Thyroid gland (tissue), 4 donors: ENCODE data around the gene PLXNB3. TPM values are rescaled to one million over a fixed set of nuclear protein-coding genes. Genes with fewer than 3 reads are reported as not detected.

Experiments used
- DNase-seq, 2 donors: peaks; one replicate each; pipeline ENCODE4 v3.0.0-alpha.2; 2019
- H3K27ac ChIP-seq, 3 donors: fragments of 200-600 bp; sonication (generic); 1 replicate in 2 of 3; 2 replicates in 1 of 3; pipeline ENCODE4 v1.5.1; 2016 to 2019; ENCODE audit warnings: mild to moderate bottlenecking in 1 of 3, moderate library complexity in 1 of 3
- H3K27me3 ChIP-seq: fragments of 200-600 bp; sonication (generic); one replicate; pipeline ENCODE4 v1.5.1; 2019
- H3K36me3 ChIP-seq, 2 donors: fragments of 200-600 bp; sonication (generic); one replicate each; pipeline ENCODE4 v1.5.1; 2016 to 2019
- H3K4me1 ChIP-seq, 2 donors: fragments of 200-600 bp; sonication (generic); one replicate each; pipeline ENCODE4 v1.5.1; 2017 to 2019
- H3K4me3 ChIP-seq, 3 donors: fragments of 200-600 bp; sonication (generic); replicated peaks in 1 of 3; 1 replicate in 2 of 3; 2 replicates in 1 of 3; pipeline ENCODE4 v1.5.1; 2016; ENCODE audit warnings: mild to moderate bottlenecking in 1 of 3
- H3K9me3 ChIP-seq: fragments of 200-600 bp; sonication (generic); one replicate; pipeline ENCODE4 v1.5.1; 2017
- CTCF ChIP-seq, 6 experiments: fragments of 200-600 bp in 3 of 6; fragments of 450-650 bp in 3 of 6; sonication (generic) in 3 of 6; IDR thresholded peaks; one replicate each; pipeline ENCODE4 v1.5.1; 2016 to 2019; ENCODE audit warnings: antibody characterized with exemption in 6 of 6, mild to moderate bottlenecking in 2 of 6, inconsistent platforms in 1 of 6, moderate library complexity in 1 of 6
- POLR2A ChIP-seq, 2 donors: fragments of 450-650 bp; IDR thresholded peaks; one replicate each; pipeline ENCODE4 v1.6.1; 2017; ENCODE audit warnings: antibody characterized with exemption in 2 of 2, mild to moderate bottlenecking in 2 of 2, moderate library complexity in 1 of 2
- WGBS, 2 donors: methylation state at CpG; one replicate each; pipeline ENCODE4 v1.1.5; 2017; 5-methylcytosine and 5-hydroxymethylcytosine counted together
- intact Hi-C: fragments of 100-400 bp; cut with DNase I; formaldehyde crosslinking; loops from one replicate; pipeline ENCODE4 v1.15.1; 2023
- total RNA-seq, 4 donors: library from RNA; depleted of rRNA; stranded (reverse); fragments of >200 nt; gene quantifications; one replicate each; pipeline ENCODE4 v1.2.3, GENCODE V29; 2016

The PLXNB3 gene
- total RNA-seq, 4 donors from 2014 or later: 0.67 to 2.0 (median 1.1) TPM

- DNase-seq: no peak
- no peaks in the 10 kb centered on the region for H3K36me3 ChIP-seq
- intact Hi-C loops: no loop called here
- no peak overlapping the region for H3K27ac ChIP-seq
- H3K27me3 ChIP-seq: no peaks in the 10 kb centered on the region
- H3K4me3 ChIP-seq: no peak overlapping the region
- no peak for TF ChIP-seq CTCF (IDR thresholded peaks at IDR 0.05)
- no peak for TF ChIP-seq POLR2A (IDR thresholded peaks at IDR 0.05)
- H3K4me1 ChIP-seq: no peaks in the 10 kb centered on the region
- WGBS, 2 donors: 63 to 80% methylated on average over 2 to 4 of the region's 22 CpGs
- H3K9me3 ChIP-seq: no peaks in the 10 kb centered on the region
Observed at GRCh38 chrX:153776611-153777045, 12.6 kb downstream of the PLXNB3 start.

- WGBS, 2 donors: 77% methylated on average over 11 of the region's 34 CpGs; no CpG with 5 or more reads in 1 of the 2 donors
- Histone ChIP-seq H3K4me3 (no peak overlapping the region), H3K9me3 (no peaks in the 10 kb centered on the region), H3K36me3 (no peaks in the 10 kb centered on the region), H3K27ac (no peak overlapping the region), H3K27me3 (no peaks in the 10 kb centered on the region), H3K4me1 (no peaks in the 10 kb centered on the region)
- TF ChIP-seq CTCF (IDR thresholded peaks at IDR 0.05): no peak
- TF ChIP-seq POLR2A (IDR thresholded peaks at IDR 0.05): no peak
- DNase-seq: no peak
- intact Hi-C loops: no loop called here
Observed at GRCh38 chrX:153777261-153778090, 13.4 kb downstream of the PLXNB3 start.

GRCh38 chrX:153778181-153778580, 14.1 kb downstream of the PLXNB3 start:
- WGBS, 2 donors: 80% methylated on average over 2 of the region's 17 CpGs; no CpG with 5 or more reads in 1 of the 2 donors
- no peak for DNase-seq

GRCh38 chrX:153778684-153779101, 14.6 kb downstream of the PLXNB3 start:
- no peak for DNase-seq
- no peak overlapping the region for H3K27ac ChIP-seq

More at GRCh38 chrX:153778181-153778580, 14.1 kb downstream of the PLXNB3 start:
- no peak for TF ChIP-seq CTCF (IDR thresholded peaks at IDR 0.05)
- no peak for TF ChIP-seq POLR2A (IDR thresholded peaks at IDR 0.05)
- H3K4me1 ChIP-seq: no peaks in the 10 kb centered on the region
- H3K4me3 ChIP-seq: no peak overlapping the region
- no peak overlapping the region for H3K27ac ChIP-seq
- no peaks in the 10 kb centered on the region for H3K9me3 ChIP-seq
- H3K36me3 ChIP-seq: no peaks in the 10 kb centered on the region
- H3K27me3 ChIP-seq: no peaks in the 10 kb centered on the region
- intact Hi-C loops: no loop called here

More at GRCh38 chrX:153778684-153779101, 14.6 kb downstream of the PLXNB3 start:
- Histone ChIP-seq H3K4me1 (no peaks in the 10 kb centered on the region), H3K36me3 (no peaks in the 10 kb centered on the region), H3K4me3 (no peak overlapping the region), H3K27me3 (no peaks in the 10 kb centered on the region), H3K9me3 (no peaks in the 10 kb centered on the region)
- WGBS, 2 donors: 67% methylated on average over 2 to 3 of the region's 16 CpGs
- TF ChIP-seq POLR2A (IDR thresholded peaks at IDR 0.05) (no peak), CTCF (IDR thresholded peaks at IDR 0.05) (no peak)
- intact Hi-C loops: no loop called here
